ENCODE results near the gene SLC3A2. TPM values are rescaled to one million over a fixed set of nuclear protein-coding genes. Genes with fewer than 3 reads are reported as not detected.
"Not testable (repeated sequence)": the region's sequence is repeated elsewhere in the genome, so short reads cannot be mapped to it uniquely, and the experiment has no call there.

Gene SLC3A2
- total RNA-seq, 1 donor from 2014 or later, result 87.3 TPM

GRCh38 chr11:62931499-62932278 is 51.0 kb downstream of the SLC3A2 start:
- no peak for DNase-seq

GRCh38 chr11:62933285-62933684 is 52.6 kb downstream of the SLC3A2 start:
- no peak for DNase-seq

- no peak for DNase-seq
Observed at GRCh38 chr11:62933750-62934495, 53.2 kb downstream of the SLC3A2 start.

DNA sequence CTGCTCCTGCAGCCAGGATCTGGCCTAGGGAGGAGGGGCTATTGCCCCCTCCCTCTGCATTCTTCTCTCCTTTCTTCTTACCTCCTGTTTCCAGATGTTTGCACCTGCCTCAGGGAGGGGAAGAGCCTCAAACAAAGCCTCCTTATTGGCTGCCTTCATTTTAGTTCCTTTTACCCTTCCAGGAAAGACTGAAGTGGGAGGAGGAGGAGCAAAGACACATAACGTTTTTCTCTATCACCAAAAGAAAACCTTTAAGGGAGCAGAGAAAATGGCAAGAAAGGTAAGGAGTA is 53.7 kb downstream of the SLC3A2 start:
- no peak for DNase-seq

GRCh38 chr11:62937528-62937927 is 56.8 kb downstream of the SLC3A2 start:
- not testable (repeated sequence) for DNase-seq

Small RNA genes lying within 50 kb of the gene (small RNA-seq; reads per million reads assigned to genes)
- not detected for gene RF00099
- not detected for gene RN7SL259P
- gene SNORD22, result not detected
- not detected for gene SNORD26
- gene SNORD27, result not detected
- gene SNORD28, result not detected
- 828 reads per million, percentile 98 among the genes with 10 or more reads in this experiment for gene SNORD30

Other genes starting within 250 kb of the SLC3A2 start
- 61.8 TPM for gene GANAB, start 234.3 kb upstream of the SLC3A2 start, total RNA-seq
- gene INTS5, start 227.6 kb upstream of the SLC3A2 start, total RNA-seq, result 20.3 TPM
- 23.7 TPM for gene C11orf98, start 215.7 kb upstream of the SLC3A2 start, total RNA-seq
- 11.5 TPM for gene CSKMT, start 215.6 kb upstream of the SLC3A2 start, total RNA-seq
- 6.9 TPM for gene UQCC3, start 209.2 kb upstream of the SLC3A2 start, total RNA-seq
- gene LBHD1, start 208.6 kb upstream of the SLC3A2 start, total RNA-seq, result 0.94 TPM
- 91.4 TPM for gene UBXN1, start 201.8 kb upstream of the SLC3A2 start, total RNA-seq
- 0.16 TPM for gene LRRN4CL, start 191.4 kb upstream of the SLC3A2 start, total RNA-seq
- 133 TPM for gene BSCL2, start 173.5 kb upstream of the SLC3A2 start, total RNA-seq
- 20.0 TPM for gene GNG3, start 173.2 kb upstream of the SLC3A2 start, total RNA-seq
- gene HNRNPUL2, start 153.4 kb upstream of the SLC3A2 start, total RNA-seq, result 17.0 TPM
- gene TTC9C, start 152.4 kb upstream of the SLC3A2 start, total RNA-seq, result 23.7 TPM
- 20.1 TPM for gene ZBTB3, start 126.7 kb upstream of the SLC3A2 start, total RNA-seq
- 47.1 TPM for gene POLR2G, start 119.3 kb upstream of the SLC3A2 start, total RNA-seq
- gene TAF6L, start 109.5 kb upstream of the SLC3A2 start, total RNA-seq, result 17.2 TPM
- gene TMEM179B, start 93.5 kb upstream of the SLC3A2 start, total RNA-seq, result 20.9 TPM
- gene TMEM223, start 88.9 kb upstream of the SLC3A2 start, total RNA-seq, result 15.9 TPM
- 13.1 TPM for gene NXF1, start 75.5 kb upstream of the SLC3A2 start, total RNA-seq
- 32.8 TPM for gene STX5, start 48.8 kb upstream of the SLC3A2 start, total RNA-seq
- not detected for gene TEX54, start 48.1 kb upstream of the SLC3A2 start, total RNA-seq
- gene WDR74, start 41.3 kb upstream of the SLC3A2 start, total RNA-seq, result 47.9 TPM
- gene CHRM1, start 40.5 kb downstream of the SLC3A2 start, total RNA-seq, result 12.3 TPM
- gene SLC22A6, start 104.1 kb downstream of the SLC3A2 start, total RNA-seq, result 8.4 TPM
- 1.2 TPM for gene SLC22A8, start 134.9 kb downstream of the SLC3A2 start, total RNA-seq

All from occipital lobe (tissue), 3 donors.